ENCODE data around the gene SEMA3F.

The SEMA3F gene

DNA sequence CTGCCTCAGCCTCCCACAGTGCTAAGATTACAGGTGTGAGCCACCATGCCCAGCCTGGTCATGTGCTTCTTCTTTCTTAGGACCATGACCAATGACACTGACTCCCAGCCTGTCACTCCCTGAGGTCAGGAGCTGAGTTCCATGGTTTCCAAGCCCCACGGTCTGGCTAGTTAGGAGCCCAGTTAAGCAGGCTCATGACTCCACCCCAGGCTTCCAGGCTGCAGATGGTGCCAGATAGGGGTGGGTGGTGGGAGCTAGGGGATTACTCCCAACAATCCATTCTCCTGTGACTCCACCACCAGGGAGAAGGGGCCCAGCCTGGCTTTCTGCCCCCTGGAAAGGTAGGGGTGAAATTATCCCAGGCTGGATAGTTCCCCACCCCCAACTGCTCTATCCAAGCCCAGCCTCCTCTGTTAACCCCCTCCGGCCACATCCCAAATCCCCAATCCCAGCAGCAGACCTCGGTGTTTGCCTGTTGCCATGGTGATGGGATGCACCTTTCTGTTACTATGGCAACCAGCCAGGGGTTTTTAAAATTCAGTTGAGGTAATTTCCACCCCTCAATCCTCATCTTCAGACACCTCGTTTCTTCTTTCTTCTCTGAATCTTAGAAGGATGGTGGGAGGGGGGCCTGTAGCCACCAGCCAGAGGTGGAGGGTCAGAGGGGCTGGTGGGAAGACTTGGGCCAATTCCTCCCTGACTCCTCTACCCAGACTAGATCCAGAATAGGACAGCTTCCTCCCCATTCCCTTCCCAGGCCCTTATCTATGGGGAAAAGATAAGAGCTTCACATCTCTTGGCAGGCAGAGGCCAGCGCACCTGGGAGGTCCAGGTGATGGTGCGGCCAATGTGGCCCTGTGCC is 22.5 kb upstream of the SEMA3F start:
- DNase-seq (ENCODE audit: low read depth, low spot score), result no peak

DNA sequence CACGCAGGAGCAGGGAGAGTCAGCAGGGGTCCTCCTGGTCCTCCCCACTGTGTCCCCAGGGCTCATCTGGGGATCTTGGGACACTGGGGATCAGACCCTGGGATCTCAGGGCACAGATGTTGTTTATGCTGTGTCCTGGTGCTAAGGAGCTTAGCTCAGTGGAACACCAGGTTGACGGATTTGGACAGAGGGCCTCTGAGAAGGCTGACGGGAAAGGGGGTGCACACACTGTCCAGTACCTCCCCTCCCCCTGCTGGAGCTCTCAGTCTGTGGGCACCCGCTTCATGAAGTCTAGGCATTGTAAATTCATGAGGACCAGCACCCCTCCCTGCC is 21.9 kb upstream of the SEMA3F start:
- DNase-seq (ENCODE audit: low read depth, low spot score), result no peak

DNA sequence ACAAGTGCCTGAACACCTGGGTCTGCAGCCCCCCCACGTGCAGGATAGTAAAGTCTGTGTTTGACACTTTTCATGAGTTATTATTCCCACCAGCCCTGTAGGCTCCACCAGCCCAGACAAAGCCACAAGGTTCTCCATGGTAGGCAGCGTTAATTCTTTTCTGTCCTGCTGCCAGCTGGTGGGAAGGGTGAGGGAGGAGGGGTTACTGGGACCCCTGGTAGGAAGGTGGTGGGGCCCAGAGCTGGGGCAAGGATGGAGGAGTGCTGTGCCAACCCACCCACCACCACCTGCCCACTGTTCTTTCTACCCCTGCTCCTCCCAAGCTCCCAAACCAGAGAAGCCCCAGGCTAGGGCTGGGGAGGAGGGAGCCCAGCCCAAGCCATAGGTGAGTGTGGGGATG is 20.8 kb upstream of the SEMA3F start:
- no peak for DNase-seq (ENCODE audit: low read depth, low spot score)

DNA sequence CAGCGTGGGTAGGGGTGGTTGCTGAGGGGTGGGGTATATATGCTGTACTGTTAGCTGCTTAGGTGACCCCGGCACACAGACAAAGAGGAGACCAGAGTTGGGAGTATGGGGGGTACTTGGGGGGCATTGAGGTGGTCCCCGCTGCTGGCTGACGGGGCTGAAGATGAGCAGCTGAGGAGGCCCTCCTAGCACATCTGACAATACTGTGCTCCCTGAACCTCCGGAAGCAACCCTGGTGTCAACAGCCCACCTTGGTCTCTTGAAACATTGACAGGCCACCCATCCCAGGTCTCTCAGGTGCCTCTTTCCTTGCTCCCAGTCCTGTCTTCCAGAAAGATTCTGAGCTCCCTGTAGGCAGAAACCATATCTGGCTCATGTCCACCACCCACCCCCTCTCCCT is 19.2 kb upstream of the SEMA3F start:
- no peak for DNase-seq (ENCODE audit: low read depth, low spot score)

DNA sequence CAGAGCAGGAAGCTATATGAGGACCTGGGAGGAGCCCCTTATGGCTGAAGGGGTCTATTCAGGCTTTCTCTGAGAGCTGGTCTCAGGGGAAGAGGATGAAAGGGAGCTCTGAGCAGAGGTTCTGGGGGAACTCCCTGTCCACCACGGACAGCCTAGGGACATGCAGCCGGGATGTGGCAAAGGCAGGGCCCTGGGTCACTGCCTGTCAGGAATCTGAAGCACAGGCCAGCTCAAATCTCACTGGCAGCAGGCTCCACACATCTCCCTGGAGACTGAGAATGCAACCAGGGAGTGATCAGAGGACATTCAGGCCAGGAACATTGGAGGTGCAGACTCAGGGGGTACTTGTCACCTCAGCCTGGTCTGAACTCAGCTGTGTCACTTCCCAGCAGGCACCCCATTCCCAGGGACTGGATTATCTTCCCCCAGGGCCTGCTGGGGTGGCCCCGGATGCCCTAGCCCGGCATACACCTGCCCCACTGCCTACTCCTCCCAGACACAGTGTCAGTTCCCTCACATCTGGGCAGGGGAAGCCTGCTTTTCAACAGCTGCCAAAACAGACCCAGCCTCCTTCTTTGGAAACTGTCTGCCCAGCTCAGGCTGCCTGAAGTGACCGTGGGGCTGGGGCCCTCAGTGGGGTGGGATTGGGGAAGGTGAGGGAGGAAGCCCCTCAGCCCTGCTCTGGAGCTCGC is 18.3 kb upstream of the SEMA3F start:
- DNase-seq (ENCODE audit: low read depth, low spot score), result no peak

DNA sequence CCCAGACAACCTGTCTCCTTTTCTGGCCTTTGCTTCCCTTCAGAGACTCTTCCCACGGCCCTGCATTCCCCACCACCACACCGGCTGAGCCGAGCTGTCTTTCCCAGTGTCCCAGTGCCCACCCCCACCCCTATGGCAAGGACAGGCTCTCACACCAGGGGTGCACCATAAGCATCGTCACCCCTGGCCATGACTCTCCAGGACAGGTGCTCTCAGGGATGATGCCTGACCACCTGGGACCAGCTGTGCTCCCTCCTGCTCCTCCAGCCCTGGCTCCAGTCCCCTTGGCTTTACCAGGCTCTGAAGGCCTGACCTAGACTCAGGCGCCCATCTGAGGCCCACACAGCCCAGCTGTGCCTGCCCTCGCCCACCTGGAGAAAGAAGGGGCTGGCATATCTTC is 17.6 kb upstream of the SEMA3F start:
- DNase-seq (ENCODE audit: low read depth, low spot score), result no peak

DNA sequence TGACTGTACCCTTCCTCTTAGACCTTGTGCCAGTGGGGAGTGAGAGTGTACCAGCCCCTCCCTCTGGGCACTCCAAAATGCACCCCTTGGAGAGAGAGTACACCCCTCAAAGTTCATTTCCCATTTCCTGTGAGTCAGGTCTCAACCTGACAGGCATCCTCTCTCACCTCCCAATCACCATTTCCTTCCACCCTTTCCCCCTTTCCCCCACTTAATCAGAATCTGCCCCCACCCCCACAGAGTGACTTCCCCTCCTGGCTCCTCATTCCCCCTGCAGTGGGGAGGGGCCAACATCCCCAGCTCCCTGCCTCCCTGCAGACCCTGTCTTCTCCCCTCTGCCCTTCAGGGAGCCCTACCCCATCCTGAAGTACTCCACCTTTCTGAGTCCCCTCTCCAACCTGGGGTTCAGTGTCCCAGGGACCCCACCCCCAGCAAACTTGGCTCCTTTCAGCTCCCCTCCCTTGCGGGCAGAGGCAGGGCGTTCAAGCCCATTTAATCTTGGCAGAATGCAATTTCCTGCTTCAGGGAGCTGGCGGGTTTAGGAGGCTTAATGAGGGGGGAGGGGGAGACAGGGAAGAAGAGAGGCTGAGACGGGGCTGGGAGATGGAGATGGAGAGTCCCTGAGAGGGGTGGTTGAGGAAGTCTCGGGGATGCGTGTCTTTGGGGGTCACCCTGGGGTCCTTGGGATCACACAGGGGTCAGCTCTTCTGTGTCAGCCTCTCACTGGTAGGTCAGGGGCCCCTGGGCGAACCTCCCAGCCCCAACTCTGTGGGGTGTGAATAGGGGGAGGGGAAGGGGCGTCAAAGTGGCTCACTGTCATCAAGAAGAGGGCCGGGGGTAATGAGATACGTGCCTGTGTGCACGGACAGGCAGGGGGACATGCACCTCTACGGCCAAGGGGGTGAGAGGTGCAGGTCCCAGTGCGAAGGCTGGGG is 16.6 kb upstream of the SEMA3F start:
- no peak for DNase-seq (ENCODE audit: low read depth, low spot score)

DNA sequence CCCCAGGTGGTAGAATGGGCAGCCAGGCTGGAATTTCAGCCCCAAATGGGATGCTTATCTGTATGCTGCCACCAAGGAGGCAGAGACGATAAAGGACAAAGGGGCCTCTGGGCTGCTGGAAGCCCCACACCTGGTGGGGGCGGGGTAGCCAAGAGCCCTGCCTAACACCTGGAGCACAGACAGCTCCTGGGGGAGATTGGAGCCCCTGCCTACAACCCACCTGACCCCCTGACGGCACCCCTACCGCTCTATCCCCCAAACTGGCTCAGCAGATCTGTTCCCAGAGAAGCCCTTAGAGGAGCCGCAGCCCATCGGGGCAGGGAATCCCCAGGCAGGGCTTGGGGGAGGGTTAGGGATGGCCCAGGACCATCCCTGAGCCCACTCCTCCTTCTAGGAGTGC is 15.8 kb upstream of the SEMA3F start:
- no peak for DNase-seq (ENCODE audit: low read depth, low spot score)

DNA sequence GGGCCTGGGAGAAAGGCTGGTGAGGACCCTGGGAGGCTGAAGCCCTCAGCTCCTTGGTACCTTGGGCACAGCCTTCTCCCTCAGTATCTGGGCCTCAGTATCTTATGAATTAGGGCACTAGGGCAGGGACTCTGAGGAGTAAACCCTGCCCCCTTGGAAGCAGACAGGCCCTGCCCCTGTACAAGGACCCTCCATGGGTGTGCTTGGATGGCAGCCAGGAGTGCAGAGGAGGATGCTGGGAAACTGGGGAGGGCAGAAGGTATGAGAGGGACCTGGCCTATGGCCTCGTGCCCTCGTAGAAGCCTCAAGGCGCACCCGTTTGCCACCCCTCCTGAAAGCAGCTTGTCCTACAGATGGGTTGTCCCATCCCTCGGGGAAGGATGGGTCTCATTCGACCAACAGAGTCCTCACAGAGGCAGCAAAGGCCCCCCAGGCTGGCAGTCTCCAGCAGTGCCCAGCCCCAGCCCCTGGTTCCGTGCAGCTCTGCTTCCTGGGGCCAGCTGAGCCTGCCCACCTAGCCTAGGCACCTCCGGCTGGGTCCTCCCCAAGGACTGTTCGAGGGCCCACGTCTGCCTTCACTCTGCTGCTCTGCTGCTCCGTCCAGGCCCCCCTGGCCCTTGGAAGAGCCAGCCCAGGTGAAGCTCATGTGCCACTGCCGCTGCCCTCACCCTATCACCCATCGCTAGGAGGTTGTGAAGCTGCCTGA is 15.3 kb upstream of the SEMA3F start:
- no peak for DNase-seq (ENCODE audit: low read depth, low spot score)

DNA sequence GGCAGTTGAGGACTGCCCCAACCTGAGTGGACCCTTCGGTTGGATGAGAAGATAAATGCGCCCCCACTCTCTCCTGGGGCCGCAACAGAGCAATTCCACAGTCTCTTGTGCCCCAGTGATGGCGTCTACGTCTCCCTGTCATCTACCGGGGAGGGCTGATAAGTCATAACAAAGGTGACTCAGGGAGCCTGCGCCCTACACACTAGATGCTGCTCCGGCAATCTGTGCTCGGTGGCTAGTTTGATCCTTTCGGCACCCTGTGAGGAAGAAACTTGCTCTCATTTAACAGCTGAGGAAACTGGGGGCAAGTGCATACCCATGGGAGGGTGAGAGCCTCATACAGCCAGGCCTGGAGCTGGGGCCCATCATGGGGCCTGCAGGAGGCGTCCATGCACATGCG is 14.1 kb upstream of the SEMA3F start:
- no peak for DNase-seq (ENCODE audit: low read depth, low spot score)

DNA sequence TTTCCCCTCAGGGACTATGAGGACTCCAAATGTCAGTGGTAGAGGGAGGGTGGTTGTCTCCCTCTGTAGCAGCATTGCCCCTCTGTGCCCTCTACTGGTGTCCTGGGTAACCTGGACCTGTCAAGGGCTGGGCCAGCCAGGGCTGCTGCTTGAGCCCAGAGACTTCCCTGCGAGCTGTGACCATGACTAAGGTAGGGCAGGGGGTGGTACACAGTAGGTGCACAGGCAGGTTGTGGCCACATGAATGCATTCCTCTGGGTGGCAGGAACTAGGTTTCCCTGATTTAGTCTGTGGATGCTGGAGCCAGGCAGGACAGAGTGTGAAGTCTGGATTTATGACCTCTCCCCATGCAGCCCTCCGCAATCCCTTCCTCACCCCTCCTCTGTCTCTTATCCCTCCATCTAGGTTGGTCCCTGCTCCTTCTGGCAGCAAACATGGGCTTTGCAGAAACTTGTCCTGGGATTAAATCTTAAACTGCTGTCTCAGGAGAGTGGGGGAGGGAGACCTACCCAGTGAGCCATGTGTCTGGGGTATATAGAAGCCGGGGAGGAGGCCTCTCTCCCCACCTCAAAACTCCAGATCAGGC is 8.7 kb upstream of the SEMA3F start:
- DNase-seq (ENCODE audit: low read depth, low spot score), result no peak

DNA sequence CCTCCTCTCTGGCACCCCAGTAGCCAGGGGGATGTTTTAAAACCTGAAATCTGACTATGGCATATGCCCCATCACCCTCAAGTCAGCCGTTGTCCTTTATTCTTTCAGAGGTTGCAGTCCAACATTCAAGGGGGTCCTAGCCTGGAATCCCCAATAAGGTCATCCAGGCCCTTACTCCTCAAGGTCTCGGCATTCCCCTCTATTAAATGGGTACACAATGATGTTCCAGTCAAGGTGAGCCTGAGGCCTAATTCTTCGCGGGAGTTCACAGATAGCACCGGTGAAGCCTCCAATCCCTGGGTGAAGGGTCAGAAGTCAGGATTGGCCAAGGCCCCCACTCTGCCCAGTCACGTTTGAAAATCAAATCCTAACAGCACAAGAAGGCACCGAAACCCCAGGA is 8.1 kb upstream of the SEMA3F start:
- DNase-seq (ENCODE audit: low read depth, low spot score), result no peak

DNA sequence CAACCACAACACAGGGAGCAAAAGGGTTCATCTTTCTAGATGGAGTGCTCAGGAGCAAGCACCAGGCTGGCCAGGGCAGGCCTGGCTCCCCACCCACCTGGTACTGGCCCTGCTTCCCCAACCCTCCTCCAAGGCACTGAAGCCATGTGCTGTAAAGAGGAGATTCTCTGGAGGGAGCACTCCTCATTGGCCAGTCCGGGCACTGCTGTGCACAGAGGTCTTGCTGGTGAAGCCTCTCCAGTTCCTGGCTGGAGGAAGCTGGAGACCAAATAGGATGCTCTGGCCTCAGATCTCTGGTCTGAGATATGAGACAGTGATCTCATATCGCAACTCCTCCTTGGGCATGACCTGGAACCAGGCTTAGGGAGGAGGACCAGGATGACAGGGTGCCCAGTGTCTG is 7.7 kb upstream of the SEMA3F start:
- no peak for DNase-seq (ENCODE audit: low read depth, low spot score)

DNA sequence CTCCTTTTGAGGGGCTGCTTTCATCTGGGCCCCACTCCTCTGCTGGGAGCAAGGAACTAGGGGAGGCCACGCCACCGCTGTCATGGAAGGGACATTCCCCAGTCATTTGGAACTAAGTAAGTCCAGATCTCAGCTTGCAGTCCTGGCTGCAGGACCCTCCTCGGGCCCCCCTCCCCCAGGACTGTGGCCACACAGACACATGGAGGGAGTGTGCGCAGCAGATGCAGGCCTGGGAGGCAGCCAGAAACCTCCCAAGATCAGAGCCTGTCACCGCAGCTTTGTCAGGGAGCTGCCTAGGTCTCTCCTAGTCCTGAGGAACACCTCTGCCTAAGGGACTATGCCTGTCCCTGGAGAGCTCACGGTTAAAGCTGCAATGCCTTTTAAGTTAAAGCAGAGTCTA is 7.3 kb upstream of the SEMA3F start:
- DNase-seq (ENCODE audit: low read depth, low spot score), result no peak

DNA sequence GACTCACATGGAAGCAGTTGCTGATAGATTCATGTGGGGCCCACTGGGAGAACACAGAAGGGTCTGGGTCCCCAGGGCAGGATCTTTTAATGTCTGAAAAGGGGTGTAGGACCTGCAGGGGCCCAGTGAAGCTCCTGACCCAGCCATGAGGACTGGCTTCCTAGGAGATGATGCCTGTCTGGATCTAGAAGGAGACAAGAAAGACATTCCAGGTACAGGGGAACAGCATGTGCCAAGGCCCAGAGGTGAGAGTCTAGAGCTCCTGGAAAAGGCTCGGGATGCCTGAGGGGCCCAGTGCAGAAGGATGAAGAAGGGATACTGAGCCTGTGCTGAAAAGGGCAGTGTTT is 4.7 kb upstream of the SEMA3F start:
- no peak for DNase-seq (ENCODE audit: low read depth, low spot score)

DNA sequence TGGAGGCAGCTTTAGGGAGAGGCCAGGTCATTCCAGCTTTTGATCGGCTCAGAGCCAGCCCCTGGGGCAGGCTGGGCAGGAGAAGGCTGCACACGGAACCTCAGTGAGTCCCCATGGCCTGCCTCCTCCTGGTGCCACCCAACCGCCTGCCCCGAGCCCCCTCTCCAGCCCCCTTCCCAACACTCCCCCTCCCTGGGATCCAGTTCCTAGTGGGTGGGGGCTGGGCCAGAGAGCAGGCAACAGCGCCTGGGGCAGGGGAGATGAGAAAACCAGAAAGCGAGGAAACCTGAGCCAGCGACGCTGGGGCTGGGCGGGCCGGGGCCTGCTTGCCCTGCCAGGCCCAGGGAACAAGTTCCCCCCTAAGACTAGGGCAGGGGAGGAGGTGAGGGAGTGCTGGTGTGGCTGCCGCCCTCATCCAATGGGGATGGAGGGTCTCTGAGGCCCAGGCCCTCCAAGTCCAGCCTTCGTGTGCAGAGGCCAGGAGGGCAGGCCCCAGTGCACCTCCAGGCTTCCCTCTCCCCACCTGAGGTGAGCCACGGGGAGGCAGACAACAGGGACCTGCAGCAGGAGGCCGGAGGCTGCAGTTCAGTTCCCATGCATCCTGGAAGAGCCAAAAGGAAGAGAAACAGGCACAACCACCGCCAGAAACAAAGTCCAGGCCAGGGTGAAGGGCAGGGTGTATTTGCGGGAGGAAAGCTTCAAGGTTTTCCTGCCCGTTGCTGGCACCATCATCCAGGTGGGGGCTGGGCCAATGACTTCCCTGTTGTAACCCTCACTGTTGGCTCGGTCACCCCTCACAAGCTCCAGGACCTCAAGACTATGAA is 4.0 kb upstream of the SEMA3F start:
- DNase-seq (ENCODE audit: low read depth, low spot score), result no peak

DNA sequence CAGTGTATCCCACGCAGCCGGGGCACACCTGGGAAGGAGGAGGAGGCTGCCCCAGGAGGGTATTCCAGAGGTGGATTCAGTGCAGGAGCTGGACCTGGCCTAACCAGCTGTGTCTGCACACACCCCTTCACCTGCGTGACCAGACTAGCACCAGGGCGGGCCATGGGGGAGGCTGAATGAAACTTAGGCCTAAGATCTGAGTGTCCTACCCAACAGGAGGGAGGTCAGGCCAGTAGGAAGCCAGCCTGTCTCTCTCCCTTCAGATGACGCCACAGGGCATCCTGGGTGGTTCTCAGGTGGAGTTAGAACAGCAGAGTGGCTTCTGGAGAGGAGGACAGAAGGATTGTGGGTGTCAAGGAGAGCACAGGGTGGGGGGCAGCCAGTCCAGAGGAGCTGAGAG is 3.4 kb upstream of the SEMA3F start:
- no peak for DNase-seq (ENCODE audit: low read depth, low spot score)

DNA sequence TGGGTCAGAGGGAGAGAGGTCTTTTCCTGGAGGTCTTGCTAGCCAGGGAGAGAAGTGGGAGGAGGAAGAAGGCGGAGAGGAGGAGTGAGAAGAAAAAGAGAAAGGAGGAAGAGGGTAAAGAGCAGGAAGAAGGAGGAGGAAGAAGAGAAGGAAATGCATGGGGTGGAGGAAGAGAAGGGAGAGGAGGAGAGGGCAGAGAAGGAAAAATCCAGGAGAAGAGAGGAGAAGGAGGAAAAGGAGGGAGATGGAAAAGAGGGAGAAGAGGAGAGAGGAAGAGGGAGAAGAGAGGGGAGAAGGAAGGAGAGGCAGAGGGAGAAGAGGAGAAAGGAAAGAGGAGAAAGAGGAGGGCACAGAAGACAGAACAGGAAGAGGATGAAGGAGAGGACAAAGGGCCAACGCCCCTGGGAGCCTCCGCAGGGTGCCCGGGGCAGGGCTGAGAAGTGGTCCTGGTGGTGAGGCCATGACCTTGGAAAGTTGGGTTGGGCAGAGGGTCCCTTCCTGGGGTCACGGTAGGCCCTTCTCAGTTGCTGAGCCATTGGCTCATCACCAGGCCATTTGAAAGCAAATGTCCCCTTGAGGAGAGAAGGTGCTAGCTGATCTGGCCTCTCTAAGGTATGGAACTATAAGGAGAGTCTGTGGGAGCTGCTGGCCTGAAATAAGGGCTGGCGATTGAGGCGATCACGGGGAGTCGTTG is 1.2 kb upstream of the SEMA3F start:
- no peak for DNase-seq (ENCODE audit: low read depth, low spot score)

DNA sequence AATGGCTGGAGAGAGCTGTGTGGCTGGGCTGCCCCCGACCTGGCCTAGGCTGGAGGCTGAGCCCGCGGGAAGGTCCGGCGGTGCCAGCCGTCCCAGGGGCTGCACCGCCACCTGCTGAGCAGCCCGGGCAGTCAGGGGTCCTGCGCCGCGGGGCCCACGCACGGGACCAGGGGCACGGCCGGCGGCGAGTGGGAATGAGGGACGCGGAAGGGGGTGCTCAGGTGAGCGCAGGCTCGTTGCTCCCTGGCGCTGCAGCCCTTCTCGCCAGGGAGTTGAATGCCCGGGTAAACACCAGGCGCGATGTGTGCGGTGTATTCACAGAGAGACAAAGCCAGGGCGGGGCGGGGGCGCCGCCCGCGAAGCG is 666 bp upstream of the SEMA3F start:
- DNase-seq (ENCODE audit: low read depth, low spot score), result no peak

DNA sequence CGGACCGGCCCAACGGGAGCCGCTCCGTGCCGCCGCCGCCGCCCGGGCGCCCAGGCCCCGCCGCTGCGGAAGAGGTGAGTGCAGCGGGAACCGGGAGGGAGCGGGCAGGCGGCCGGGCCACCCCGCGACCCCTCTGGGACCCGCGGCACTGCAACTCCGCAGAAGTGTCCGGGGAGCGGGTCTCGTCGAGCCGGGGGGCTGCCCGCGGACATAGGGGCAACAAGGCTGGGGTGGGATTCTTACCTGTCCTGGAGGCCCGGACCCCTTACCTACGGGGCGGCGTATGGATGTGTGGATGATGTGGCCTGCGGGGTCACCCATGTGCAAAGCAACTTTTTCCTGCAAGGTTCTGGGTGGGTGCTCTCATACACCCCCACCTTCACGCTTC is 361 bp downstream of the SEMA3F start:
- no peak for DNase-seq (ENCODE audit: low read depth, low spot score)
